GM19043 (cell line): ENCODE measurements around the gene CAMTA2.
"Not testable (repeated sequence)": the region's sequence is repeated elsewhere in the genome, so short reads cannot be mapped to it uniquely, and the experiment has no call there.

Experiments
- ATAC-seq: cut with Tn5 transposase; IDR thresholded peaks from one replicate; pipeline ENCODE4 v1.9.1; 2021; ENCODE audit warnings: low read depth; ENCODE audit not compliant: unreplicated experiment

Gene CAMTA2, protein sequence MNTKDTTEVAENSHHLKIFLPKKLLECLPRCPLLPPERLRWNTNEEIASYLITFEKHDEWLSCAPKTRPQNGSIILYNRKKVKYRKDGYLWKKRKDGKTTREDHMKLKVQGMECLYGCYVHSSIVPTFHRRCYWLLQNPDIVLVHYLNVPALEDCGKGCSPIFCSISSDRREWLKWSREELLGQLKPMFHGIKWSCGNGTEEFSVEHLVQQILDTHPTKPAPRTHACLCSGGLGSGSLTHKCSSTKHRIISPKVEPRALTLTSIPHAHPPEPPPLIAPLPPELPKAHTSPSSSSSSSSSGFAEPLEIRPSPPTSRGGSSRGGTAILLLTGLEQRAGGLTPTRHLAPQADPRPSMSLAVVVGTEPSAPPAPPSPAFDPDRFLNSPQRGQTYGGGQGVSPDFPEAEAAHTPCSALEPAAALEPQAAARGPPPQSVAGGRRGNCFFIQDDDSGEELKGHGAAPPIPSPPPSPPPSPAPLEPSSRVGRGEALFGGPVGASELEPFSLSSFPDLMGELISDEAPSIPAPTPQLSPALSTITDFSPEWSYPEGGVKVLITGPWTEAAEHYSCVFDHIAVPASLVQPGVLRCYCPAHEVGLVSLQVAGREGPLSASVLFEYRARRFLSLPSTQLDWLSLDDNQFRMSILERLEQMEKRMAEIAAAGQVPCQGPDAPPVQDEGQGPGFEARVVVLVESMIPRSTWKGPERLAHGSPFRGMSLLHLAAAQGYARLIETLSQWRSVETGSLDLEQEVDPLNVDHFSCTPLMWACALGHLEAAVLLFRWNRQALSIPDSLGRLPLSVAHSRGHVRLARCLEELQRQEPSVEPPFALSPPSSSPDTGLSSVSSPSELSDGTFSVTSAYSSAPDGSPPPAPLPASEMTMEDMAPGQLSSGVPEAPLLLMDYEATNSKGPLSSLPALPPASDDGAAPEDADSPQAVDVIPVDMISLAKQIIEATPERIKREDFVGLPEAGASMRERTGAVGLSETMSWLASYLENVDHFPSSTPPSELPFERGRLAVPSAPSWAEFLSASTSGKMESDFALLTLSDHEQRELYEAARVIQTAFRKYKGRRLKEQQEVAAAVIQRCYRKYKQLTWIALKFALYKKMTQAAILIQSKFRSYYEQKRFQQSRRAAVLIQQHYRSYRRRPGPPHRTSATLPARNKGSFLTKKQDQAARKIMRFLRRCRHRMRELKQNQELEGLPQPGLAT

DNA sequence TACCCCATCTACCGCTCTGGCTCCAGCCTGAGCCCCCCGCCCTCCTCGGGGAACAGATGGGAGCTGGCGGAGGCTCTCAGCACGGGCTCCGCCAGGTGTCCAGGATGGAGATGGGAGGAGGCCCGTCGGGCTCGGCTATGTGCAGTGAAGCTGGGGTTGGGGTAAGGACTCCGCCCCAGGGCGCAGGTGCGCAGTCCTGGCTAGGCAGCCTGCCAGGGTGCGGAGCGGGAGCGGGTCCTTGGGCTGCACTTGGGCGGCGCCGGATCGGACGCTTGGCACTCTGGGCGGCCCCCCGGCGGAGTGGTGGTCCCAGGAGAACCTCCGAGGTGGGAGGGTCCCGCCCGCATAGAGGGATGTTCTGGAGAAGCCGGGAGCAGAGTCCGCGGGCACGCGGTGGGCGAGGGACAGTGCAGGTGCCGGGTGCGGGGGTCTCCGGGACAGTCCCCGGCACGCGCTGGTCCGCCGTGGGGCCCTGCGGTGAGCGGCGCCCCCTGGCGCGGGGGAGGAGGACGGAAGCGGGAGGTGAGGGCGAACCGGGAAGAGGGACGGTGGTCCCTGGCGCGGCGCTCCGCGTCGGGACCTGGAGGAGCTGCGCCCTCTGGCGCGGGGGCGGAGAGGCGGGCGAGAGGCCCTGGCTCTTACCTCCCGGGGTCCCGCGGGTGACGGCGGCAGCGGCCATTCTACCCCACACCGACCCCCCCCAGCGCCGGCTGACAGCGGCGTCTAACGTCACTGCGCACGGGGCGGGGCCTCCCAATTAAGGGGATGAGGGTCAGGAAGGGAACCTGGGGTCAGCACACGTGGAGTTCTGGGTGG, at the start of gene CAMTA2:
Gene CAMTA2 (minus strand): TSS at position 725 of the 816 bp plus-strand sequence. CDS start 1,453 bp downstream, outside the sequence.
- ATAC-seq, result peak; percentile 51

DNA sequence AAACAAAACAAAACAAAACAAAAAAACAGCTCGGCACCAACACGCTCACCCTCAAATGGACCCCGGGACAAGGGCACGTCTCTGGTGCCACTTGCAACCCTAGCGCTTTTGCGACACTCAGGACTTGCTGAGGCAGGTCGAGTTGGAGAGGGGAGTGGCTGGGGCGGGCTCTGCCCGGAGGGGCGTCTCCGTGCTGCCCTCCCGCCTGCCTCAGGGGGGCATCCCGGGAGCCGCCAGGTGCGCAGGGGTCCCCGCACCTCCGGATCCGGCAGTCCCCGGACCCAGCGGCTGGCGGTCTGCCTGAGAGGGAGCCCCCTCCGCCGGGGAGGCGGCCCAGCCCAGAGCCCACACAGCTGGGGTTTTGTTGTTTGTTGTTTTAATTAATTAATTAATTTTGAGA, 47.8 kb upstream of the CAMTA2 start, which contains the start of gene SLC52A1:
Gene SLC52A1 (minus strand): TSS at position 112 of the 400 bp plus-strand sequence. CDS start 820 bp downstream, outside the sequence.
- no peak for ATAC-seq

DNA sequence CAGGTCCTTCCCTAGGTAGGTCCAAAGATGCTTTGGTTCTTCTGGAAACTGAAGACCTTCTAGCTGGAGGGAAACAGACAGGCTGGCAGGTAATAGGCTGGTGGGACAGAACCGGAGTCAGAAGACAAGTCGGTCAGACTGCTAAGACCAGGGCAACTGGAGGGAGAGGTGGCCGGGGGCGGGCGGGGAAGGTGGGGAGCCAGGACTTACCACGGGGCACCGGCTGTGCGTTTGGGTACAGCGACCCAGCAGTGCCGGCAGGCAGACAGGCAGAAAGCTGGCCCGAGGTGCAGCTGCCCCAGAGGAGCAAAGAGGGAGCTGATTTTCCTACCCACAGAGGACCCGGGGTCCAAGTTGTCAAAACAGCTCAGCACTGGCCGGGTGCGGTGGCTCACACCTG, 47.2 kb upstream of the CAMTA2 start:
- ATAC-seq, result no peak

DNA sequence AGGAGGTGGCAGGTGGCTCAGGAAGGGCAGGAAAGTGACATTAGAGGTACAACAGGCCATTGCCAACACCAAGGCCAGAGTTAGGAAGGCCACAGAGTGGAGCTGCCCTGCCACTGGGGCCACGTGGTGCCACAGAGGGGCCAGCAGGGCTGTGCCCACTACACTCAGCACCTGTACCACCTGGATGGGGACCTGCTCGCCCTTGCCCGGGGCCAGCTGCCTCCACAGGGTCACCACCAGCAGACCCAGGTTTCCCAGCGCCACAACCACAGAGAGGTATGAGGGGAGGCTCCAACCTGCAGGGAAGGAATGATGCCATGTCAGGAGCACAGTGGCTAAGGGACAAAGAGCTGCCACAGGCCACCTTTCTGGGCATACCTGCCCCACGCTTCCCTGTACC, 46.6 kb upstream of the CAMTA2 start:
- ATAC-seq, result no peak

DNA sequence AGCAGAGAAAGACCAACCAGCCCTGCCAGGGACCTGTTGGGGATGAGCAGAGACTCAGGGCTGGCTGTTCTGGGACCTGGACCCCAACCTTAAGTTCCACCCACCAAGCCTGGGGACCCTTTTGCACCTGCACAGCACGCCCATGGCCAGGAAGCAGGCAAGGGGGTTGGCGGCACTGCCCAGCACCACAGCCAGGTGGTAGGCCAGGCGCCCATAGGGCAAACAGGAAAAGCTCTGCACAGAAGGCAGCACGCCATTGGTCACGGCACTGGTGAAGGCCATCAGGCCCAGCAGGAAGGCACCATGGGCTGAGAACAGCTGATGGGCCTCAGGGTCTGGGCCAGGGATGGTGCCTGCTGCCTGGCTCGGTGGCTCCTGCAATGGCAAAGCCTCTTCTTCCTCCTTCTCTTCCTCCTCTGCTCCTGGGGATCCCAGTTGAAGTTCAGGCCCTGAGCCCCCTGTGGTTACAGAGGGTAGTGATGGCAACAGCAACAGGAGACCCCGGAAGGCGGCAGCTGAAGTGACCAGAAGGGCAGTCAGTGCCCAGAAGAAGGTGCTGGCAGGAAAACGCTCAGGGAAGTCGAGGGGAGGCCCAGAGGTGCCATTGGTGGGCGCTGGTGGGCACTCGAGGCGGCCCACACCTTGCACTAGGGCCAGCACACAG, 46.0 kb upstream of the CAMTA2 start:
- ATAC-seq, result no peak

DNA sequence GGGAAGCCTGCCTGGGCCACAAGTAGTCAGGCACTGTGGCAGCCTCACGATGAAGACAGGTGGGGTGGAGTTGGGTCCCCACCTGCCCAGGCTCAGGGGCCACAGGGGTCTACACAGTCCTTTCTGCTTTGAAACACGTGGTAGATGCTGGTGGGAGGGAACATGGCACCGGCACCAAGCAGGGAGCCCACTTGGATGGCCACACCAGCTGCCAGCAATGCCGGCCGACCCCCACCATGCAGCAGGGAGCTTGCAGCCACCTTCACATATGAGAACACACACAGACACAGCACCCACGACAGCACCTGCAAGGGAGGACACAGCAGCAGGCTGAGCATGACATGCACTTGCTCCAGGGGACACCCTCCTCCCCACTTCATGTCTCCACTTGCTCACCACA, 45.4 kb upstream of the CAMTA2 start:
- no peak for ATAC-seq

DNA sequence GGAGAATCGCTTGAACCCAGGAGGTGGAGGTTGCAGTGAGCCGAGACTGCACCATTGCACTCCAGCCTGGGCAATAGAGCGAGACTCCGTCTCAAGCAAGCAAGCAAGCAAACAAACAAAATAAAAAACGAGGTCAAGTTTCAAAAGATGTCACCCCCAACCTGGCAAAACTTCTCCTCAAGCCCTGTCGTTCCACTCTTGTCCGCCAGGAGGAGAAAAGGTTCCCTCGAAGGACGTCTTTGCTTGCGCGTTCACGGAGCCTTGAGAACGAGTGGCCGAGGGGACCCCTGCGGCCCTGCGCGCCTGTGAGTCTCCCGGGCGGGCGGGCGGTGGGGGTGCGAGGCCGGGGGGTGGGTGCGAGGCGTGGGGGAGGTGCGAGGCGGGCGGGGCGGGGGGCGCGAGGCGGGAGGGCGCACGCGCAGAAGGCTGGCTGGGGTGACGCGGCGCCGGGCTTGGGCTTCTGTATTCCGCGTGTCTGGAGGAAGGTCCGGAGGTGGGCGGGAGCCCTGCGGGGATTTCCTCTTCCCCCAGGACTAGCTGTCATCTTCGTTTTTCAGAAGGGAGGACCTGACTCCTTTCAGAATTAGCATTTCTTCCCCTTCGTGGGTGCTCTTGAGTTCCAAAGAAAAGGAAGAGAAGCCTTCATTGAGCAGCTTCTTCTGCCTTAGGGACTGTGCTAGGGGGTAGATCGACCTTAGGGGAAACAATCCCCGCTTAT, 44.0 kb upstream of the CAMTA2 start:
- no peak for ATAC-seq

DNA sequence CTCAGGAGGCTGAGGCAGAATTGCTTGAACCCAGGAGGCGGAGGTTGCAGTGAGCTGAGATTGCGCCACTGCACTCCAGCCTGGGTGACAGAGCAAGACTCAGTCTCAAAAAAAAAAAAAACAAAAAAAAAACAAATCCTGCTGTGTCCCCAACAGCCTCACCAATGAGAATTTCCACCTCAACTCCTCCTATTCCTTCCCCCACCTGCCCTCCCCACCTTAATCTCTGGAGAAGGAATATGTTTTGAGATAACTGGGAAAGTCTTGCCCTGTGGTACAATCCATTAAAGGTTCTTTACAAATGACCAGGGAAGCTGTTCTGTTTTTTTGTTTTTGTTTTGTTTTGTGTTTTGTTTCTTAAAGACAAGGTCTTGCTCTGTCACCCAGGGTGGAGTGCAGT, 42.7 kb upstream of the CAMTA2 start:
- ATAC-seq, result not testable (repeated sequence)

DNA sequence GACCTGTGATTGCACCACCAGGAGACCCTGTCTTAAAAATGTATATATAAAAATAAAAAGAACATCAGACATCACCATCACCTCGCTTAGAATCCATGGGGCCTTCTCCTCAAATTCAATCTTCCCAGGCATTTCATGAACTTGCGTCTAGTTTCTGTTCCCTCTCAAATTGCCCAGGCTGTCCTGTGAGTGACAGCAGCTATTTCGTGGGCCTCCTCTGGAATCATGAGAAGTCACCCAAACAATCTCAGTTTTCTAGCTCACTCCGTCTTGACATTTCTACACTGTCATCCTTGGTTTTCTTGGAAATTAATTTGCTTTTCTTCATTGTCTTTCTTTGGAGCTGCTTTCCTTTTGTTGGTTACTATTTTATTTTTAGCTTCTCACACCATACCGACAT, 40.4 kb upstream of the CAMTA2 start:
- ATAC-seq, result no peak

DNA sequence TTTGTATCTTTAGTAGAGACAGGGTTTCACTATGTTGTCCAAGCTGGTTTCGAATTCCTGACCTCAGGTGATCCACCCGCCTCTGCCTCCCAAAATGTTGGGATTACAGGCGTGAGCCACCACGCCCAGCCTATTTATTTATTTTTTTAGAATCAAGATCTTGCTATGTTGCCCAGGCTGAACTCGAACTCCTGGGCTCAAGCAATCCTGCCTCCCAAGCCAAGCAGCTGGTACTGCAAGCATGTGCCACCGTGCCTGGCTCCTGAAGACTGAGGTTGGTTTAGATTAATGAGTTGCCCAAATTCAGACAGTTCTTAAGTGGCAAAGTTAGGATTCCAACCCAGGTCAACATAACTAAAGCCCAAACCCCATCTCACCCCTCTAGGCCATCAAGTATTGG, 39.8 kb upstream of the CAMTA2 start:
- no peak for ATAC-seq

DNA sequence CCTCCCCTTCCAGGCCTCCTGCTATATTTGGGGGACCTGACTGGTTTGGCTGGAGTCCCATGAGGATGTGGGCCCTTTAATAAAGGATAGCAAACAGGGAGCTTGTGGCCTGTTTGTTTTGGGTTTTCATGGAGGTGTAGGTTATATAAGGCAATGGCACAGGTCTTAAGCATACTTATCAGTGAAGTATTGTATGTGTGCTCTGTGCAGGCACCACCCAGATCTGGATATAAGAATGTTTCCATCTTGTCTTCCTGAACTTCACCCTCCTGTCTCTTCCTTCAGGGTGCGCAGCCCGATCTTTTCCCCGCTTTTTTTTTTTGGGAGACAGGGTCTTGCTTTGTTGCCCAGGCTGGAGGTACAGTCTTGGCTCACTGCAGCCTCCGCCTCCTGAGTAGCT, 37.1 kb upstream of the CAMTA2 start:
- ATAC-seq, result no peak

DNA sequence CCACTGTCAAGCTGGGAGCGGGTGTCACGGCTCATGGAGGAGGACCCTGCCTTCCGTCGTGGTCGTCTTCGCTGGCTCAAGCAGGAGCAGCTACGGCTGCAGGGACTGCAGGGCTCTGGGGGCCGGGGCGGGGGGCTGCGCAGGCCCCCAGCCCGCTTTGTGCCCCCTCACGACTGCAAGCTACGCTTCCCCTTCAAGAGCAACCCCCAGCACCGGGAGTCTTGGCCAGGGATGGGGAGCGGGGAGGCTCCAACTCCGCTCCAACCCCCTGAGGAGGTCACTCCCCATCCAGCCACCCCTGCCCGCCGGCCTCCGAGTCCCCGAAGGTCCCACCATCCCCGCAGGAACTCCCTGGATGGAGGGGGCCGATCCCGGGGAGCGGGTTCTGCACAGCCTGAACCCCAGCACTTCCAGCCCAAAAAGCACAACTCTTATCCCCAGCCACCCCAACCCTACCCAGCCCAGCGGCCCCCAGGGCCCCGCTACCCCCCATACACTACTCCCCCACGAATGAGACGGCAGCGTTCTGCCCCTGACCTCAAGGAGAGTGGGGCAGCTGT, 36.2 kb upstream of the CAMTA2 start:
- ATAC-seq, result no peak

DNA sequence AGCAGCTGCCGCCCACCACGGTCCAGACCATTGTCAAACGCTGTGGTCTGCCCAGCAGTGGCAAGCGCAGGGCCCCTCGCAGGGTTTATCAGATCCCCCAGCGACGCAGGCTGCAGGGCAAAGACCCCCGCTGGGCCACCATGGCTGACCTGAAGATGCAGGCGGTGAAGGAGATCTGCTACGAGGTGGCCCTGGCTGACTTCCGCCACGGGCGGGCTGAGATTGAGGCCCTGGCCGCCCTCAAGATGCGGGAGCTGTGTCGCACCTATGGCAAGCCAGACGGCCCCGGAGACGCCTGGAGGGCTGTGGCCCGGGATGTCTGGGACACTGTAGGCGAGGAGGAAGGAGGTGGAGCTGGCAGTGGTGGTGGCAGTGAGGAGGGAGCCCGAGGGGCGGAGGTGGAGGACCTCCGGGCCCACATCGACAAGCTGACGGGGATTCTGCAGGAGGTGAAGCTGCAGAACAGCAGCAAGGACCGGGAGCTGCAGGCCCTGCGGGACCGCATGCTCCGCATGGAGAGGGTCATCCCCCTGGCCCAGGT, 34.8 kb upstream of the CAMTA2 start:
- no peak for ATAC-seq

DNA sequence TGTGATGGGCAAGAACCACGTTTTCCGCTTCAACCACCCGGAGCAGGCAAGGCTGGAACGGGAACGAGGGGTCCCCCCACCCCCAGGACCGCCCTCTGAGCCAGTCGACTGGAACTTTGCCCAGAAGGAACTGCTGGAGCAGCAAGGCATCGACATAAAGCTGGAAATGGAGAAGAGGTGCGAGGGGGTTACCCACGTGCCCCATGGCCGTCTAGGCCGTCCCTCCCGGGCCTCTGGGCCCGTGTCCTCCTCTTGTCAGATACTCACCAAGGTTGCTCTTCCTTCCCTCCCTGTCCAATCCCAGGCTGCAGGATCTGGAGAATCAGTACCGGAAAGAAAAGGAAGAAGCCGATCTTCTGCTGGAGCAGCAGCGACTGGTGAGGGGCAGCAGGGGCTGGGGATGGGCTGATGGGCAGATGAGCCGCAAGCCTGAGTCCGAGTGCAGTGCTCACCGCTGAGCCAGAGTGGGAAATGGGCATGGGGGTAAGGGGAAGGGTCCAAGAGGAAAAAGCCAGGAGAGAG, 33.1 kb upstream of the CAMTA2 start:
- ATAC-seq, result no peak

DNA sequence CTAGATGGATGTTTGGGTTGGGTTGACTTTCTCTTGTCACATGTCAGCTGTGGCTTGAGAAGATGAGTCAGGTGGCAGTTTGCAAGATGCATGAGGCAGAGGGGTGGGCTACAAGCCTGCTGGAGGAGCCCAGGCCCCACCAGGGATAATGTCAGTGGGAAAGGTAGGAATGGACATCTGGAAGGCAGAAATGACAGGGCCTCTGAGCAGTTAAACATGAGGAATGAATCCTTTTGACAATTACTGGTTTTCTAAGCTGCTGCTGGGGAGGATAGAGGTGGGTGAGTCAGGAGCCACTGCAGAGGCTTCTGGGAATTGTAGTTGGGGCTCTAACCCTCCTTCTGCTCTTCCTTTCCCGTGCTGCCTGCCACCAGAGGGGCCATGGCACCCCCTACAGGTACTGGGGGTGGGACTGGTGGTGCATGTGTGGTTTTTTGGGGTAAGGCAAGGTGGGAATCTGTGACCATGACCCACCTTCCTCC, 32.0 kb upstream of the CAMTA2 start:
- no peak for ATAC-seq

DNA sequence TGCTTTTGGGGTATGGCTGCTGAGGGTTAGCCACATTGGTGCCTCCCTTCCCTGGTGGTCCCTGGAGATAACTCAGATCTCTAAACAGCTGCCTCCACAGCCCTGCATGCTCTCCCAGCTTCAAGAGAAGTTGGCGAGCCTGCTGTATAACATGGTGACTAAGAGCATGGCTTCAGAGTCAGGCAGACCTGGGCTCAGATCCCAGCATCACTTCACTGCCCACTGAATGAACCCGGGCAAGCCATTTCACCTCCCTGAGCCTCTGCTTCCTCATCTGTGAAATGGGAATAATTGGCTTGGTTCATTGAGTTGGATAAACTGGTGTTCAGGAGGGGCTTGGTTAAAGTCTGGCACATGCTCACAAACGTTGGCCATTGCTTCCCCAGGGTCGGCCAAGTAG, 26.9 kb upstream of the CAMTA2 start:
- ATAC-seq, result no peak

DNA sequence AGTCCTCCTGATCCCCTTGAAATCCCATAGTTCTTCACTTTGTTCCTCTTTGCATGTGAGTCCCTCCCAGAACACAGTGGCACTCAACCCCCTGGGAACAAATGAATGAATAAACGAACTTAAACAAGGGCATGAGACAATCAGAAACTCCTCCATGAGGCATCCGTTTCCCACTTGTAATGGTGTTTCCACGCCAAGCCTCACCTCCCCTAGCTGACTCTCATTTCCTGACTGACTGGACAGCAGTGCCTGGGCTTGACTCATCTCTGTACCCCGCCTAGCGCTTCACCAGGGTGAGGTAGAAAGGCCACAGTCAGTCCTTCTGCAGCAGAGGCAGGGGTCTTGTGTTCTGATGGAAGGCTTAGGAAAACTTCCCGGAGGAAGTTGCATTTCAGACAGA, 24.5 kb upstream of the CAMTA2 start:
- ATAC-seq, result no peak
